Hepatocyte (in vitro differentiated cells): Measurements from ENCODE around the gene PZP. TPM values are rescaled to one million over a fixed set of nuclear protein-coding genes. Genes with fewer than 3 reads are reported as not detected.

Experiments used
- DNase-seq: peaks from one replicate; pipeline ENCODE4 v3.0.0-alpha.2; 2016; ENCODE audit warnings: low spot score
- H2AFZ ChIP-seq: fragments of 200-600 bp; sonication (generic); 2 replicates; pipeline ENCODE4 v1.6.0; 2016; ENCODE audit warnings: antibody characterized with exemption, mild to moderate bottlenecking
- H3K27ac ChIP-seq: fragments of 200-600 bp; sonication (generic); 2 replicates; pipeline ENCODE4 v1.5.1; 2016; ENCODE audit warnings: mild to moderate bottlenecking
- H3K27me3 ChIP-seq: fragments of 200-600 bp; sonication (generic); 2 replicates; pipeline ENCODE4 v1.6.1; 2016
- H3K36me3 ChIP-seq: fragments of 200-600 bp; sonication (generic); replicated peaks from 2 replicates; pipeline ENCODE4 v1.5.1; 2016; ENCODE audit warnings: low read depth; ENCODE audit not compliant: insufficient read depth
- H3K4me1 ChIP-seq: fragments of 200-600 bp; sonication (generic); 2 replicates; pipeline ENCODE4 v1.5.1; 2016; ENCODE audit warnings: mild to moderate bottlenecking, moderate library complexity; ENCODE audit not compliant: insufficient read depth
- H3K4me2 ChIP-seq: fragments of 200-600 bp; sonication (generic); 2 replicates; pipeline ENCODE4 v1.6.0; 2016
- H3K4me3 ChIP-seq: fragments of 200-600 bp; sonication (generic); 2 replicates; pipeline ENCODE4 v1.5.1; 2016; ENCODE audit warnings: mild to moderate bottlenecking
- H3K79me2 ChIP-seq: fragments of 200-600 bp; sonication (generic); 2 replicates; pipeline ENCODE4 v1.6.0; 2017; ENCODE audit warnings: mild to moderate bottlenecking
- H3K9me2 ChIP-seq: fragments of 200-600 bp; sonication (generic); replicated peaks from 2 replicates; pipeline ENCODE4 v1.6.0; 2017; ENCODE audit warnings: mild to moderate bottlenecking; ENCODE audit not compliant: insufficient read depth
- H3K9me3 ChIP-seq: fragments of 200-600 bp; sonication (generic); 2 replicates; pipeline ENCODE4 v1.5.1; 2016; ENCODE audit warnings: low read depth, mild to moderate bottlenecking
- H4K20me1 ChIP-seq: fragments of 200-600 bp; sonication (generic); 2 replicates; pipeline ENCODE4 v1.6.0; 2016; ENCODE audit warnings: mild to moderate bottlenecking; ENCODE audit not compliant: insufficient read depth, poor library complexity, severe bottlenecking
- EZH2 ChIP-seq: fragments of 200-600 bp; sonication (generic); IDR thresholded peaks from 2 replicates; pipeline ENCODE4 v1.6.1; 2016; ENCODE audit warnings: antibody characterized with exemption, mild to moderate bottlenecking, borderline replicate concordance
- EZH2phosphoT487 ChIP-seq: fragments of 200-600 bp; sonication (generic); IDR thresholded peaks from one replicate; pipeline ENCODE4 v1.6.1; 2018; ENCODE audit warnings: antibody characterized with exemption, mild to moderate bottlenecking, low read depth, moderate library complexity; ENCODE audit not compliant: unreplicated experiment, severe bottlenecking
- WGBS: methylation state at CpG from one replicate; pipeline ENCODE4 v1.1.6; 2016; ENCODE audit warnings: low lambda C conversion rate; ENCODE audit errors: missing lambda C conversion rate; 5-methylcytosine and 5-hydroxymethylcytosine counted together
- polyA plus RNA-seq: library from polyadenylated mRNA; unstranded; fragments of >200 nt; fragmentation: Nextera tagmentation; extraction: Ambion mirVana; gene quantifications from 2 replicates; pipeline ENCODE4 v1.2.1, GENCODE V29; 2016
- total RNA-seq: library from RNA; depleted of rRNA; stranded (reverse); fragments of >200 nt; gene quantifications from 2 replicates; pipeline ENCODE4 v1.2.3, GENCODE V29; 2014
- TF ChIP-seq, protein P1 (sequence below): fragments of 200-600 bp; sonication (generic); IDR thresholded peaks from 2 replicates; pipeline ENCODE4 v1.5.1; 2016; ENCODE audit warnings: antibody characterized with exemption, mild to moderate bottlenecking; ENCODE audit not compliant: poor library complexity

The PZP gene
- total and polyA plus RNA-seq, 2 experiments from 2014 or later: 0.10 to 0.45 TPM

DNA sequence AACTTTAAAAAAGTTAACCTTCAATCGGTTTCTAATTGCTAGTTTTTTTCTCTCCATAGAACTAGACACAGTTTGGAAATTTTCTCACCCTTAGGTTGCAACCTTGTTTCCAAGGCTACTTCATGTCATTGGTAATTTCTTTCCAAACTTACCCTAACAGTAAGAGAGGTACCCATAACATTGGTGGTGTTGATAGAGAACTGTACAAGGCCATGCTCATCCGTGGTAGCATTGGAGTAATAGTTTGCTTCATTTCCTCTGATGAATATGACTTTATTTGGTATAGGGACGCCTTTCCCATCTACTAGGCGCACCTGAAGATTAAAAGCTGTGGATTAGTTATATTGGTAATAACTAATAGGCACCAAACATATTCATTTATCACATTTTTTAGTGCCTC lies 104.1 kb downstream of the PZP start:
- 74% methylated on average over 4 of the region's 4 CpGs for WGBS
- H3K36me3 ChIP-seq: no peaks in the 10 kb centered on the region

DNA sequence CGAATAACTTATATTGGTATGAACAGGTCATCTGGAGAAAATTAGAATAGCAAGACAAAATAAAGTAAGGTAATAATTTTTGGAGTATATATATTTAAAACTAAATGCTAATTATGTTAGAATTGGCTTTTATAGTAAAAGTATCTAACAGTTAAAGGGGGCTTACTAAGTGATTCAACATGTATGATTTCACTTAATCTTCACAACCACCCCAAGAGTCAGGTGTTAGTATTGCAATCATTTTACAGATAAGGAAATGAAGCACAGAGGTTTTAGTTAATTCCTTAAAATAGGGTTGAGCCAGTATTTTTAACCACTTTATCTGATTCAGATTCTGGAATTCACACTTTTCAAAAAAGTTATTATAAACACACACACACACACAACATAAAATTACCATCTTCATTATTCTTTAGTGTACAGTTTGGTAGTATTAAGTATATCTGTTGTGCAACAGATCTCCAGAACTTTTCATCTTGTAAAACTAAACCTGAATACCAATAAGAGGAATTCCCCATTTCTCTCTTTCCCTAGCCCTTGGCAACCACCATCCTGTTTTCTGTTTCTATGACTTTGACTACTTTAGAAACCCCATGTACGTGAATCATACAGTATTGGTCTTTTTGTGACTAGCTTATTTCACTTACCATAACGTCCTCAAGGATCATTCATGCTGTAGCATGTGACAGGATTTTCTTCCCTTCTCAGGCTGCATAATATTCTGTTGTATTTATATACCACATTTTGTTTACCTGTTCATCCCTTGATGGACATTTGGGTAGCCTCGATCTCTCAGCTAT lies 104.9 kb downstream of the PZP start:
- no peak for DNase-seq
- 92% methylated on average over 4 of the region's 4 CpGs for WGBS
- no peaks in the 10 kb centered on the region for H3K79me2 ChIP-seq
- H3K4me1 ChIP-seq: no peaks in the 10 kb centered on the region
- no peaks in the 10 kb centered on the region for H4K20me1 ChIP-seq
- no peaks in the 10 kb centered on the region for H3K9me2 ChIP-seq
- H3K36me3 ChIP-seq: no peaks in the 10 kb centered on the region
- no peak overlapping the region for H2AFZ ChIP-seq
- no peaks in the 10 kb centered on the region for H3K27me3 ChIP-seq
- H3K27ac ChIP-seq: no peak overlapping the region
- H3K4me3 ChIP-seq: no peak overlapping the region
- no peak for TF ChIP-seq EZH2phosphoT487
- TF ChIP-seq, protein P1, sequence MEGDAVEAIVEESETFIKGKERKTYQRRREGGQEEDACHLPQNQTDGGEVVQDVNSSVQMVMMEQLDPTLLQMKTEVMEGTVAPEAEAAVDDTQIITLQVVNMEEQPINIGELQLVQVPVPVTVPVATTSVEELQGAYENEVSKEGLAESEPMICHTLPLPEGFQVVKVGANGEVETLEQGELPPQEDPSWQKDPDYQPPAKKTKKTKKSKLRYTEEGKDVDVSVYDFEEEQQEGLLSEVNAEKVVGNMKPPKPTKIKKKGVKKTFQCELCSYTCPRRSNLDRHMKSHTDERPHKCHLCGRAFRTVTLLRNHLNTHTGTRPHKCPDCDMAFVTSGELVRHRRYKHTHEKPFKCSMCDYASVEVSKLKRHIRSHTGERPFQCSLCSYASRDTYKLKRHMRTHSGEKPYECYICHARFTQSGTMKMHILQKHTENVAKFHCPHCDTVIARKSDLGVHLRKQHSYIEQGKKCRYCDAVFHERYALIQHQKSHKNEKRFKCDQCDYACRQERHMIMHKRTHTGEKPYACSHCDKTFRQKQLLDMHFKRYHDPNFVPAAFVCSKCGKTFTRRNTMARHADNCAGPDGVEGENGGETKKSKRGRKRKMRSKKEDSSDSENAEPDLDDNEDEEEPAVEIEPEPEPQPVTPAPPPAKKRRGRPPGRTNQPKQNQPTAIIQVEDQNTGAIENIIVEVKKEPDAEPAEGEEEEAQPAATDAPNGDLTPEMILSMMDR: no peak
- no peaks in the 10 kb centered on the region for H3K9me3 ChIP-seq
- H3K4me2 ChIP-seq: no peak overlapping the region

More for the DNA sequence above, 104.1 kb downstream of the PZP start:
- no peaks in the 10 kb centered on the region for H3K27me3 ChIP-seq
- no peak for DNase-seq
- no peaks in the 10 kb centered on the region for H3K9me3 ChIP-seq
- H3K9me2 ChIP-seq: no peaks in the 10 kb centered on the region
- H4K20me1 ChIP-seq: no peaks in the 10 kb centered on the region
- no peak overlapping the region for H3K4me2 ChIP-seq
- no peak overlapping the region for H2AFZ ChIP-seq
- TF ChIP-seq, protein P1: no peak
- TF ChIP-seq EZH2 (no peak), EZH2phosphoT487 (no peak)
- H3K4me1 ChIP-seq: no peaks in the 10 kb centered on the region
- no peaks in the 10 kb centered on the region for H3K79me2 ChIP-seq
- H3K4me3 ChIP-seq: no peak overlapping the region
- no peak overlapping the region for H3K27ac ChIP-seq

- 86% methylated on average over 8 of the region's 8 CpGs for WGBS
- Histone ChIP-seq H3K4me2 (no peak overlapping the region), H3K9me3 (no peaks in the 10 kb centered on the region), H3K4me3 (no peak overlapping the region), H3K27me3 (no peaks in the 10 kb centered on the region), H2AFZ (no peak overlapping the region), H3K79me2 (no peaks in the 10 kb centered on the region), H3K36me3 (no peaks in the 10 kb centered on the region), H3K27ac (no peak overlapping the region), H4K20me1 (no peaks in the 10 kb centered on the region), H3K9me2 (no peaks in the 10 kb centered on the region), H3K4me1 (no peaks in the 10 kb centered on the region)
- TF ChIP-seq, protein P1: no peak
- TF ChIP-seq EZH2 (no peak), EZH2phosphoT487 (no peak)
- DNase-seq: no peak
These were observed 107.0 kb downstream of the PZP start for GRCh38 chr12:9101018-9101687.
